GM18520 (cell line): ENCODE data around the gene SPART.

Source experiments
- ATAC-seq: cut with Tn5 transposase; IDR thresholded peaks from one replicate; pipeline ENCODE4 v1.9.1; 2021; ENCODE audit not compliant: unreplicated experiment

Gene SPART

DNA sequence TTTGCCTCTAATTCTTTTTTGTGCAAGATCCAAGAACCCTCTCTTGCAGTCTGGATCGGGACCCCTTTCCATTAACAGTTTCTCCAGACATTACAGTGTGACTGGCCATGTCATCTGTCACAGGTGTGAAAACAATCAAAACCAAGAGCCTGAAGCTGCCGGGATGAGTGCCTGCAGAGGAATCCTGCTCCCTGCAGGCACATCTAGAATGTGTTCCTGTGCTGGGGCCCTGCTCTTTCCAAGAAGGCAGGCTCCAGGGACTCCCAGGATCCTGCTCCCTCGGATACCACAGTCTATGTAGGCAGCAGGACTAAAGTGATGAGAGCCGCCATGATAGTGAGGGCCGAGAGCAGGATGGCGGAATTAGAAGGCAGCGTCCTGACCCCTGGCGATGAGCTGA, 87.4 kb downstream of the SPART start:
- ATAC-seq, result no peak
